HG03139 (cell line): ENCODE results near the gene ACSM2B.
"Not testable (repeated sequence)": the region's sequence is repeated elsewhere in the genome, so short reads cannot be mapped to it uniquely, and the experiment has no call there.

ENCODE experiments used
- ATAC-seq: cut with Tn5 transposase; IDR thresholded peaks from one replicate; pipeline ENCODE4 v1.9.1; 2021; ENCODE audit not compliant: unreplicated experiment

The ACSM2B gene

GRCh38 chr16:20536669-20537068, 39.5 kb downstream of the ACSM2B start:
- not testable (repeated sequence) for ATAC-seq

GRCh38 chr16:20532284-20532792, 43.8 kb downstream of the ACSM2B start:
- ATAC-seq, result not testable (repeated sequence)

- not testable (repeated sequence) for ATAC-seq
These were observed 44.4 kb downstream of the ACSM2B start for GRCh38 chr16:20531795-20532194.

GRCh38 chr16:20520103-20520502, 56.1 kb downstream of the ACSM2B start:
- no peak for ATAC-seq

GRCh38 chr16:20519231-20519630, 56.9 kb downstream of the ACSM2B start:
- no peak for ATAC-seq

- ATAC-seq, result no peak
These were observed 59.0 kb downstream of the ACSM2B start for GRCh38 chr16:20517149-20517548.

GRCh38 chr16:20515688-20516090, 60.5 kb downstream of the ACSM2B start:
- ATAC-seq, result no peak

- ATAC-seq, result no peak
These were observed 65.8 kb downstream of the ACSM2B start for GRCh38 chr16:20510323-20510722.

- no peak for ATAC-seq
These were observed 68.9 kb downstream of the ACSM2B start for GRCh38 chr16:20507280-20507679.

GRCh38 chr16:20504418-20504817, 71.7 kb downstream of the ACSM2B start:
- ATAC-seq, result no peak

- not testable (repeated sequence) for ATAC-seq
These were observed 84.7 kb downstream of the ACSM2B start for GRCh38 chr16:20491448-20491847.

- ATAC-seq, result not testable (repeated sequence)
These were observed 85.2 kb downstream of the ACSM2B start for GRCh38 chr16:20490994-20491393.
